ENCODE measurements around the gene KRT76.

DNA sequence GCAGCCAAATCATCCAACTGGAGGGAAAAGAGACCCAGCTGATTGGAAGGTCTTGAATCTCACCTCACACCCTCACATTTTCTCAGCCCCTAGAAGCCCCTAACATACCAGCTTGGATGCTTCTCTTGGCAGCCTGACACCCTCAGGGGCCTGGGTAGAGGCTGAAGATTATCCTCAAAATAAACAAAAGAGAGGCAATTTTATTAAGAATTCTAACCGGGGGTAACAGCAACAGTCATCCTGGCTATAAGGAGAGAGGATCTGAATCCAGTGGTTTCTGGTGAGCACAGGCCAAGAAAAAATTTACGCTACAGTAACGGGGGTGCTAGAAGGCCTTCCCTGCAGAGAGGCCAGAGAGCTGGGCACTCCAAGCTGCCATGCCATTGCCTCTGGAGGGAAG lies 21.6 kb downstream of the KRT76 start:
- TF ChIP-seq, protein P1, sequence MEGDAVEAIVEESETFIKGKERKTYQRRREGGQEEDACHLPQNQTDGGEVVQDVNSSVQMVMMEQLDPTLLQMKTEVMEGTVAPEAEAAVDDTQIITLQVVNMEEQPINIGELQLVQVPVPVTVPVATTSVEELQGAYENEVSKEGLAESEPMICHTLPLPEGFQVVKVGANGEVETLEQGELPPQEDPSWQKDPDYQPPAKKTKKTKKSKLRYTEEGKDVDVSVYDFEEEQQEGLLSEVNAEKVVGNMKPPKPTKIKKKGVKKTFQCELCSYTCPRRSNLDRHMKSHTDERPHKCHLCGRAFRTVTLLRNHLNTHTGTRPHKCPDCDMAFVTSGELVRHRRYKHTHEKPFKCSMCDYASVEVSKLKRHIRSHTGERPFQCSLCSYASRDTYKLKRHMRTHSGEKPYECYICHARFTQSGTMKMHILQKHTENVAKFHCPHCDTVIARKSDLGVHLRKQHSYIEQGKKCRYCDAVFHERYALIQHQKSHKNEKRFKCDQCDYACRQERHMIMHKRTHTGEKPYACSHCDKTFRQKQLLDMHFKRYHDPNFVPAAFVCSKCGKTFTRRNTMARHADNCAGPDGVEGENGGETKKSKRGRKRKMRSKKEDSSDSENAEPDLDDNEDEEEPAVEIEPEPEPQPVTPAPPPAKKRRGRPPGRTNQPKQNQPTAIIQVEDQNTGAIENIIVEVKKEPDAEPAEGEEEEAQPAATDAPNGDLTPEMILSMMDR (IDR thresholded peaks at IDR 0.05): no peak
- no peak for TF ChIP-seq POLR2A (IDR thresholded peaks at IDR 0.05)
- no peak for TF ChIP-seq POLR2AphosphoS5 (IDR thresholded peaks at IDR 0.05)
- TF ChIP-seq EP300 (IDR thresholded peaks at IDR 0.05): no peak

Measured in gastroesophageal sphincter (tissue), 3 donors.